Amniotic epithelial cell (primary cell): Measurements from ENCODE around the gene ATP1A2.
"Not testable (repeated sequence)": the region's sequence is repeated elsewhere in the genome, so short reads cannot be mapped to it uniquely, and the experiment has no call there.

Experiments used
- DNase-seq: peaks from one replicate; pipeline ENCODE4 v3.0.0-alpha.2; 2010; ENCODE audit warnings: low read depth

Gene ATP1A2

DNA sequence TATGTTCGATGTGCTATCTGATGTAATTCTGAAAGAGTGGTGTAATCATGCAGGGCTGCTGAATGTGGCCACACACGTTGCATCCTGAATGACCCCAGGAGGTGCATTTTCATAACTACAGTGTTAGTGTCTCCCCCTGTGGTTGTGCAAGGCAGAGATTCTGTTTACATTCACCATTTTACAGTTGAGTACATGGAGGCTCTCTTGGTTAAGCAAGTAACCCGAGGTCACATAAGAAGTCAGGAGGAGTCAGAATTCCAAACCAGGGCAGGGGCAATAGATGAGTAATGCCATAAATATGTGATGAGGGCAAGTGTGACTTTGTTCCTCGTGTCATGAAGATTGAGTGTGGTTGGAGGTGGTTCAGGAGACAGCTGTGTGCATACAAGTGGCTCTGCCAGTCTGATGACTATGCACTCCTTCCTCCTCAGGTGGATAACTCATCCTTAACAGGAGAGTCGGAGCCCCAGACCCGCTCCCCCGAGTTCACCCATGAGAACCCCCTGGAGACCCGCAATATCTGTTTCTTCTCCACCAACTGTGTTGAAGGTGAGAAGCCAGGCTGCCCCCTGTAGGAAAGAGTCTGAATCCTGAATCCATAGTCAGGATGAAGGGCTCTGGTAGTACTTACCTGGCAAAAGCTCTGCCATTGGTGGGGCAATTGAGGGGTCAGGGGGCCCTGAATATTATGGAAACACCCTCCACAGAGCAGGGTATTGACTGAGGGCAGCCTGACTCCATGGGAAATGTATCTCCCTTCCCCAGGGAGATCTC, 9.3 kb downstream of the ATP1A2 start:
- DNase-seq = peak; percentile 85

DNA sequence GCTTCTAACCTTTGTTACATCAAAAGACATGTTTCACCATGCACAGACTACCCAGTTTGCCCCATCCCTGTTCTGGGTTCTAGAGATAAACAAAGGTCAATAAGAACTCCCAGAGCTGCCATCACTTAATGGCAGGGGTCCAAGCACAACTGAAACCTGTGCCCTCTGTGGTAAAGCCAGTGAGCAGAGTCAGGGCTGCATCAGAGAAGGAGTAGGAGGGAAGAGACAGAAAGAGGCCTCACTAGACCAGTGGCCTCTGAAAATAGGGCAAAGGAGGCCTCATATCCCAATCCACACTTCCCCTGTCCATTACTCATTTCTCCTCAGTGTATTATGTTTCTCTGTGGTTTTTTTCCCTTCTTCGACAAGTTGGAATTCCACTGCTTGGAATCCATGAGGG, 10.2 kb downstream of the ATP1A2 start:
- peak; percentile 39 for DNase-seq

DNA sequence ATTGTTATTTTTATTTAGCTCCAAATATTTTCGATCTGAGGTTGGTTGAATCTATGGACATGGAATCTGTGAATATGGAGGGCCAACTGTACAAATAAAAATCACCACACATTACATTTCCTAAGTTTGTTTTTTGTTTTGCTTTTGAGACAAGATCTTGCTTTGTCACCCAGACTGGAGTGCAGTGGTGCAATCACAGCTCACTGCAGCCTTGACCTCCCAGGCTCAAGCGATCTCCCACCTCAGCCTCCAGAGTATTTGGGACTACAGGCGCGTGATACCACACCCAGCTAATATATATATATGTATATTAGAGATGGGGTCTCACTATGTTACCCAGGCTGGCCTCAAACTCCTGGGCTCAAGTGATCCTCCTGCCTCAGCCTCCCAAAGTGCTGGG, 10.8 kb downstream of the ATP1A2 start:
- DNase-seq = not testable (repeated sequence)

DNA sequence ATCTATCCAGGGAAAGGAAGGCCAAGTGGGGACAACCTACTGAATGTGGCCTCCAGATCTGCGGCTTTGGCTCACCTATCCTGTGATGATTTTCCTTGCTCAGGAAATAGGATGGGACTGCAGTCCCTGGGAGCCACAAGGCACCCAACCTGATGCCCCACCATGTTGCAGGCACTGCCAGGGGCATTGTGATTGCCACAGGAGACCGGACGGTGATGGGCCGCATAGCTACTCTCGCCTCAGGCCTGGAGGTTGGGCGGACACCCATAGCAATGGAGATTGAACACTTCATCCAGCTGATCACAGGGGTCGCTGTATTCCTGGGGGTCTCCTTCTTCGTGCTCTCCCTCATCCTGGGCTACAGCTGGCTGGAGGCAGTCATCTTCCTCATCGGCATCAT, 11.8 kb downstream of the ATP1A2 start:
- DNase-seq = no peak

DNA sequence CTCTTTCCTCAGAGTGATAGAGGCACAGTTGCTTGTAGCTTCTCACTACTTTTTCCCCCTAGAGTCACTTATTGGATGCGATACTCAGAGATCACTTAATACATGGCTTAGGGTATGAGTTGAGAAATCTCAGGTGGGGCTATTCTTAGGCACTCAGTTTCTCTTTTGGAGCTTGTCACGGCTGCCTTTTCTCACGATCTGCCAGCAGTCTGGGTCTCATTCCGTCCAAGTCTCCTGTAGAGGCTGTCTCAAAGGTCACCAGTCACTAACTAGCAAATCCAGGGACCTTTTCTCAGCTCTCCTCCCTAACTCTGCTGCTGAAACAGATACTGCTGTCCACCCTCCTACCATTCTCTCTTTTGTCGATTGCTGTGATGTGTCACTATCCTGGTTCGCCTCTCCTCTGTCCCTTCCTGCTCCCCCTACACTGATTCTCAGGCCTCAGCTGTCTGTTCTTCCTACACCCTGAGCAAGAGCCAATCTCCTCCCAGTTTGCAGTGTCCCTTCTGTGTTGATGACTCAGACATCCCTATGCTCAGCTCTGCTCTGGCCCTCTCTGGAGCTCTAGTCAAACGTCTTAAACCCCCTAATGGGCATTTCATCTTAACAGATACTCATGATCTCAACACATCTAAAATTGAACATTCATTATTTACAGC, 12.4 kb downstream of the ATP1A2 start:
- peak; percentile 24 for DNase-seq

DNA sequence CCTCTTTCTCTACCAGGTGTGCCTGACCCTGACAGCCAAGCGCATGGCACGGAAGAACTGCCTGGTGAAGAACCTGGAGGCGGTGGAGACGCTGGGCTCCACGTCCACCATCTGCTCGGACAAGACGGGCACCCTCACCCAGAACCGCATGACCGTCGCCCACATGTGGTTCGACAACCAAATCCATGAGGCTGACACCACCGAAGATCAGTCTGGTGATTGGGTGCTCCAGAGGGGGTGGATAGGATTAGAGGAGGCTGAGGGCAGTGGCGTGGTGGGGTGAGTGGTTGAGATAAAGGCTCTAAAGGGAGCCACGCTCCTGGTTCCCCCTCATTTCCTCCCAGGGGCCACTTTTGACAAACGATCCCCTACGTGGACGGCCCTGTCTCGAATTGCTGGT, 13.1 kb downstream of the ATP1A2 start:
- no peak for DNase-seq

DNA sequence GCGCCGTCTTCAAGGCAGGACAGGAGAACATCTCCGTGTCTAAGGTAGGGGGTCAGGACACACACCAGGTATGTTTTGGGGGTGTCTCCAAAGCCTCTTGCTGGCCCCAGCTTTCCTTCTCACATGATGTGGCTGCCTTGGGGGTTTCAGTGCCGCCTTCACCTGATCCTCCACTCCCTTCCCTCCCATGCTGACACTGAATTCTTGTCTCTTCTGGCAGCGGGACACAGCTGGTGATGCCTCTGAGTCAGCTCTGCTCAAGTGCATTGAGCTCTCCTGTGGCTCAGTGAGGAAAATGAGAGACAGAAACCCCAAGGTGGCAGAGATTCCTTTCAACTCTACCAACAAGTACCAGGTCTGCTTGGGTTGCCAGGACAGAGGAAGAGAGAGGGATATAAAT, 13.5 kb downstream of the ATP1A2 start:
- DNase-seq = no peak

DNA sequence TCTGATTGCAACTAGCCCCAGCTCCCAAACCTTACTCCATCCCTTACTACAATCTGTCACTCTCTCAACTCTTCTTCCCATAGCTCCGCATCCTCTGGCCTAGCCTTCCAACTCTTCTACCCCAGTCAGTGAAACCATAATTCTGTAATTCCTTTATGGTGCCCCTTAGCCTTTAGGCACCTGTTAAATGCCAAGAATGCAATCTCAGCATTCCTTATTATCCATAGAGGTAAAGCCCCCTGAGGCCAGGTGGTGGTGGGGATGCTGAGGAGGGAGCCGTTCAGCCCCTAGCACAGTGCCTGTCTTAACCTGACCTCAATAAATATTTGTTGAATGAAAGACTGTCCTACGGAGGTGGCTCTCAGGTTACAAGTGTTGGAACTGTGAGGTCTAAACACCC, 14.0 kb downstream of the ATP1A2 start:
- no peak for DNase-seq

DNA sequence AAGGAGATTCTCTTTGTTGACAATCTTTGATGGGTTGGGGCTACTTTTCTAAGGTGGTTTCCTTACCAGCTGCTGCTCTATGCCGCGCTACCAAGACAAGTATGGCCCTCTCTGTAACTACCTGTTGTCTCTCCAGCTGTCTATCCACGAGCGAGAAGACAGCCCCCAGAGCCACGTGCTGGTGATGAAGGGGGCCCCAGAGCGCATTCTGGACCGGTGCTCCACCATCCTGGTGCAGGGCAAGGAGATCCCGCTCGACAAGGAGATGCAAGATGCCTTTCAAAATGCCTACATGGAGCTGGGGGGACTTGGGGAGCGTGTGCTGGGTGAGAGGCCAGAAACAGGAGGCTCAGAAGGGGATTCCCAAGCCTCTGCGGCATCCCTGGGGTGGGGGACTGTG, 14.4 kb downstream of the ATP1A2 start:
- no peak for DNase-seq

DNA sequence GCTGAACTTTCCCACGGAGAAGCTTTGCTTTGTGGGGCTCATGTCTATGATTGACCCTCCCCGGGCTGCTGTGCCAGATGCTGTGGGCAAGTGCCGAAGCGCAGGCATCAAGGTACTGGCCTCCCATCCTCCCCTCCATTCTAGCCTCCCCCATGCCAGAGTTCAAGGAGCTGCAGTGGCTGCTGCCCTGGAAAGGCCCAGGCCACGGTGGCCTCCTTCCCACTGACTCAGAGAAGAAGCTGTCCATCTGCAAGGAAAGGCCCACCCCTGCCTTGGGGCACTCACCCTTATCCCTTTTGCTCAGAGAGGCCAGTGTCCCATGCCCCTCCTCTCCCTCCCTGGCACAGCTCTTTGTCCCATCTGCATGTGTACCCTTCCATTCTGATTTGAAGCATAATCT, 14.9 kb downstream of the ATP1A2 start:
- DNase-seq = no peak

DNA sequence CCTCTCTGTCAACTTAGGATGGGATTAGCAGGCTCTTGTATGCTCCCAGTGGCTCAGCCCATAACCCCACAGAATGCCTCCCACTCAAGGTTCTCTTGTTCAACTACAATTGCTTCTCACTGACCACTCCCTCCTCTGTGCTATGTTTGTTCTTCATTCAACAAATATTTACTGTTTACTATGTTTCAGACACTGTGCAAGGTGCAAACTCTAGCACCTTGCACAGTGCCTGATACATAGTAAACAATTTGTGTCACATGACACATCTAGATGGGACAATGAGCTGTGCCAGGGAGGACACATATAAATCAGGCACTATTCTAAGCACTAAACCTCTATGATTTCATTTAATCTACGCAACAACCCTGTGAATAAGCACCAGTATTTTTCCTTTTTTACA, 15.4 kb downstream of the ATP1A2 start:
- DNase-seq = no peak

DNA sequence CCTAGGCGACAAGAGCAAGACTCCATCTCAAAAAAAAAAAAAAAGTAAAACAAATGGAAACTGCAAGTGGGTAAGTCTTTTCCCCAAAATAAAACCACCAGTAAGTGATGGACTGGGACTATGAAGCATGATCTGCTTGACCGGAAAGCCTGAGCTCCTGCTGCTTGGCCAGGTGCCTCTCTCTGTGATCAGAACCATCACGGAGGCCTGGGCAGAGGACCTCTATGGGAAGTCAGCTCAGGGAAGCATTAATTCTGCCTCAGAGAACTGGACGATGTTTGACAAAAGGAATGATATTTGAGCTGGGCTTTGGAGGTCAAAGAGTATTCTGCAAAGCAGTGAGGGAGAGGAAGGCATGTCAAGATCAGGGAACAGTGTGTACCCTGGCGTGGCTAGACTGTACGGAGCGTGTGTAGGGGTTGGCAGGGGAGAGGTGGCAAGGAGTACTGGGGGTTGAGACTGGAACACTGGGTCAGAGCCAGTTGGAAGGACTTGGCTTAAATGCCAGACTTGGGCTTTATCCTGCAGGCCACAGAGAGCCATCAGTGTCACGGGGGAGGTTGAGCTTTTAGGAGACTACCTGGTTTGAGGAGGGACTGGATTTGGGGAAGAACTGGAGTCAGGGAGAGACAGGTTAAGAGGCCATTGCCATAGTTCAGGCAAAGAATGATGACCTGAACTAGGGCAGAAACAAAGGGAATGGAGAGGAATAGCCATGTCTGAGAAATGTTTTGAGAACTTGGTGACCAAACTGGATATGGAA, 16.4 kb downstream of the ATP1A2 start:
- DNase-seq = no peak

DNA sequence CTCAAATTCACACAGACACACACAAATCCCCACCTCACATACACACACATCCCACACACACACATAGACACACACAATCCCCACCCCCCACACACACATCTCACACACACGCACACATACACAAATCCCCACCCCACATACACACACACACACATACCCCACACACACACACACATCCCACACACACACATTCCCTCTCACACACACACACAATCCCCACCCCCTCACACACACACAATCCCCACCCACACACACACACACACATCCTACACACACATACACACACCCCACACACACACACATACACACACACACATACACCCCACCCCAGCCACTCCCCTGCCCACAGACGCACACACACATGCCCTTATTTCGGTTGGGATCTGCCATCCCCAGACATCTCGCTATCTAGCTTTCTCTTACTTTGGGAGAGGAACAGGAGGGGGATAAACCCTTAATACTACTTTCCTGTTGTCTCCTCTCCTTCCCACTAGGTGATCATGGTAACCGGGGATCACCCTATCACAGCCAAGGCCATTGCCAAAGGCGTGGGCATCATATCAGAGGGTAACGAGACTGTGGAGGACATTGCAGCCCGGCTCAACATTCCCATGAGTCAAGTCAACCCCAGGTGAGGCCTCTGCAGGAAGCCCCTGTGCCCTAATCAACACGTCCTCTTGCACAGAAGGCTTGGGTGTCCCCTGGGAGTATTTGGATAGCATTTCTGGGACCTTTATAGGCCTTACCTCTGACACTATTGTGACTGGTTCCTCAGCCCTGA, 18.6 kb downstream of the ATP1A2 start:
- no peak for DNase-seq

DNA sequence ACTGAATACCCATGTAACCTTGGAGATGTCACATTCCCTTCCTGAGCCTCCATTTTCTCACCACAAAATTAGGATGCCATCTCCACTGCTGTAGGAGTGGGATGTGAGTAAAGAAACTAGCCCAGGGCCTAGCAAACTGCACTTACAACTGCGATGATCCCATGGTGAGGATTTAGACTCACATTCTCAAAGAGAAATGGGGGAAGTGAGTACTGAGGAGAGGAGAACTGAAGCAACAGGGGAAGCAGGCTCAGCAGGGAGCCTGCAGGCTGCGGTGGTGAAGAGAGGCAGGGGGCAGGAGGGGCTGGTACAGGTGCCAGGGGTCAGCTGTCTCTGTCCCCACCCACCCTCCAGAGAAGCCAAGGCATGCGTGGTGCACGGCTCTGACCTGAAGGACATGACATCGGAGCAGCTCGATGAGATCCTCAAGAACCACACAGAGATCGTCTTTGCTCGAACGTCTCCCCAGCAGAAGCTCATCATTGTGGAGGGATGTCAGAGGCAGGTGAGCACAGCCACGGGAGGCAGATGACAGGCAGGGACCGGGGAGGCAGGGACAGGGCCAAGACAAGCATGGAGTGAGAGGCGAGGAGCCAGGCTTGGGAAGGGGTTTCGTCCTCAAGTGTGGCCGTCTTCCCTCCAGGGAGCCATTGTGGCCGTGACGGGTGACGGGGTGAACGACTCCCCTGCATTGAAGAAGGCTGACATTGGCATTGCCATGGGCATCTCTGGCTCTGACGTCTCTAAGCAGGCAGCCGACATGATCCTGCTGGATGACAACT, 19.4 kb downstream of the ATP1A2 start:
- DNase-seq = no peak

DNA sequence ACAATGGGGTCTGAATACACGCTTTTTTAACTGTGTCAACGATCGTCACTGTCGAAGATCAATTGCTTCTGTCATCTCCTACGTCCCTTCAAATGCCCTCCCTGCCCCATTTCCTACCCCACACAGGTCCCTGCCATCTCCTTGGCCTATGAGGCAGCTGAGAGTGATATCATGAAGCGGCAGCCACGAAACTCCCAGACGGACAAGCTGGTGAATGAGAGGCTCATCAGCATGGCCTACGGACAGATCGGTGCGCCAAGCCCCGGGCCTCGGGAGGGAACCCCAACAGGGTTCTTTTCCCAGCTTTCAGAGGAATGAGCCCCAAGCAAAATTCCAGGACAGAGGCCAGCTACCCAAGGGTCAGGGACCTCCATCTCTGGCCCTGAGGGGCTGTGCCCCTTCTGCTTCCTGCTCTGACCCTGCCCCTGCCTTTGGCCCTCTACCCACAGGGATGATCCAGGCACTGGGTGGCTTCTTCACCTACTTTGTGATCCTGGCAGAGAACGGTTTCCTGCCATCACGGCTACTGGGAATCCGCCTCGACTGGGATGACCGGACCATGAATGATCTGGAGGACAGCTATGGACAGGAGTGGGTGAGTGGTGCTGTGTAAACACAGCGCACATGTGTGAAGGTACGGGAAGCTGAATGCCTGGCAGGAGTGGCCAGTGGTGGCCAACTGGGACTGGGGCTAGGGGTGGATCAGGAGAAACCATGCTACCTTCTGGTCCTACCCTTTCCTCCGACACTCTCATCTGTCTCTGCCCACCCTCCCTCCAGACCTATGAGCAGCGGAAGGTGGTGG, 20.8 kb downstream of the ATP1A2 start:
- no peak for DNase-seq

DNA sequence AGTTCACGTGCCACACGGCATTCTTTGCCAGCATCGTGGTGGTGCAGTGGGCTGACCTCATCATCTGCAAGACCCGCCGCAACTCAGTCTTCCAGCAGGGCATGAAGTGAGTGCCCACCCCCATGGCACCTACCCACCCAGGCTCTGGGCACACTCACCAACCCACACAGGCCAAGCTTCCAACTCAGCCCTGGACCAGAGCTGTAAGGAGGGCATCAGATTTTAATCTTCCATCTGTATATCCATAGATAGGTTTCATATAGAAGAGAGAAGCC, 21.3 kb downstream of the ATP1A2 start:
- DNase-seq = no peak

DNA sequence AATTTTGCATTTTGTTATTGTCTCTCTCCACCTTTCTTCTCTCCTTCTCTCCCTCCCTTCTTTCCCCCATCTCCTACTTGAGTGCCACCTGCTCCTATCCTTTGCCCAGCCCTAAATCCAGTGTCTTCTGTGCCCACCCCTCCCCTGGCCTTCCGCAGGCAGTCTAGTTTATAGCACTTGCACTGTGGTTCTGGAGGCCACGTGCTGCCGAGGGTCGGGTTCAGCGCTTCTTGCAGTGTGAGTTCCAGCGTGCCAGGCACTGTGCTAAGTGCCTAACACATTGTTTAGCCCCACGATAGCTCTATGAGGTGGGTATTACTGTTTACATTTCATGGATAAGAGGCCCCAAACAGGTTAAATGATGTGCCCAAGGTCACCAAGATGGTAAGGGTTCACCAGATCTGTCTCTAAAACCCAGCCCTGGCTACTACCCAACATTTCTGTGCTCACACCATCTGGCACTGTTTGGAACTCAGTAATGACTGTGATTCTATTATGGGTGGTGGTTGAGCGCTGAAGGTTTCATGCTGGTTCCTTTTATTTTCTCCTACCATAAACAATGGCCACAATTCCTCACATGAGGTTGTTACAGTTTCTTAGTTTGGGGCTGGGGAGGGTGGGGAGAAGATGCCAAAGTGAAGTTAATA, 21.8 kb downstream of the ATP1A2 start:
- DNase-seq = no peak

DNA sequence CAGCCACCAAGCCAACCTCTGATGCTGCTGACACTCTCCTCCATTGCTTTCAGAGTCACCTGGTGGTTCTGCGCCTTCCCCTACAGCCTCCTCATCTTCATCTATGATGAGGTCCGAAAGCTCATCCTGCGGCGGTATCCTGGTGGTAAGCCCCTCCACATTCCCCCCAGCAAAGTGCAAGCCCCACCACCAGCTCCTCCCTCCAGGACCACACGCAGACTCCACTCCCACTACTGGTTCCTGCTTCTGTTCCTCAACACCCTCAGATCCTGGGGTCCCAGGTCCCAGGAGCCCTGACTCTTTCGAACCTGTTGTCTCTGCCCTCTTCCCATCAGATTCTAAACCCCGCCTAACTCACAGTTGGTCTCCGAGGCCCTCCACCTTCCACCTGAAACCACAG, 24.3 kb downstream of the ATP1A2 start:
- DNase-seq = no peak

DNA sequence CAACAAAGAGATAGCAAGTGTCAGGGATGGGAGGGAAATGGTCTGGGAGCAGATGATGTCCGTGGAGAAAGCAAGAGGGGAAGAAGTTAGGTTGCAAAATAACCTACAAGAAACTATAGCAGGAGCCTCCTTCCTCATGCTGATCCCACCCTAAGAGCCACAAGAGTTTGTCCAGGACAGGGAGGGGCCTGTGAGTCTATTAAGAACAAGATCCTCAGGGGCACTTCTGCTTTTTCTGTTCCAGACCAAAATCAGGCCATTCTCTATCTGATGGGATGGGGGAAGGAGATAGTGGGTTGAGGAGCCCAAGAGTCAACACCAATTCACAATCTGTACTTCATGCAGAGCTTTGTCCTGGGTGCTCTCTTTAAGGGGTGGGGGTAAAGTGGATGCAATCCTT, 28.1 kb downstream of the ATP1A2 start:
- no peak for DNase-seq

DNA sequence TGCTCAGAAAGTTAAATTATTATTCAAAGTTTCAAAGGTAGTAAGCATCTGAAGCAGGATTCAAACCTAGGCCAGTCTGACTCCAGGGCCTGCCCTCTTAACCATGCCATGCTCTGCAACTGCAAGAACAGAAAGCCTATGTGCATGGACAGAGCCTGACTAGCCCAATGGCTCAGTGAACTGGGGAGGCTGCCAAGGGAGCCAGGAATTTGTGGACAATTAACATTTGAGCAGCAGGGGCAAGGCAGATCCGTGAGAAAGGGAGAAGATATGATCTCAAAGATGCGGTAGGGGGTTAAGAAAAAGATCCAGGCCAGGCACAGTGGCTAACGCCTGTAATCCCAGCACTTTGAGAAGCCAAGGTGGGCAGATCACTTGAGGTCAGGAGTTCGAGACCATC, 29.4 kb downstream of the ATP1A2 start:
- no peak for DNase-seq

DNA sequence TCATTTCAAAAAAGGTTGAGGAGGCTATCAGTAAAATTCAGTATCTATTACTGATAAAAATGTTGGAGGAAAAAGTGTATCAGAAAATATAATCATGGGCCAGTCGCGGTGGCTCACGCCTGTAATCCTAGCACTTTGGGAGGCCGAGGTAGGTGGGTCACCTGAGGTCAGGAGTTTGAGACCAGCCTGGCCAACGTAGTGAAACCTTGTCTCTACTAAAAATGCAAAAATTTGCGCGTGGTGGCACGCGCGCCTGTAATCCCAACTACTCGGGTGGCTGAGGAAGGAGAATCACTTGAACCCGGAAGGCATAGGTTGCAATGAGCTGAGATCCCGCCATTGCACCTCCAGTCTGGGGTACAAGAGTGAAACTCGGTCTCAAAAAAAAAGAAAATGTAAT, 30.5 kb downstream of the ATP1A2 start:
- no peak for DNase-seq
